Lung (tissue), 12 donors: ENCODE measurements around the gene NOTCH3. TPM values are rescaled to one million over a fixed set of nuclear protein-coding genes. Genes with fewer than 3 reads are reported as not detected.

ENCODE experiments used
- ATAC-seq: fragments of 200-7000 bp; cut with Tn5 transposase; one replicate; pipeline ENCODE4 v1.9.1; 2020; ENCODE audit warnings: moderate number of reproducible peaks; ENCODE audit not compliant: insufficient read depth, low FRiP score
- DNase-seq, 3 donors: peaks; one replicate each; pipeline ENCODE4 v3.0.0-alpha.2; 2013 to 2017
- H3K27ac ChIP-seq, 2 donors: one replicate each; pipeline ENCODE4 v1.5.1; 2013; ENCODE audit warnings: mild to moderate bottlenecking in 2 of 2, moderate library complexity in 2 of 2, control low read depth in 1 of 2, inconsistent platforms in 1 of 2, low read depth in 1 of 2, low read length in 1 of 2
- H3K27me3 ChIP-seq, 3 donors: one replicate each; pipeline ENCODE4 v1.5.1; 2013; ENCODE audit warnings: low read length in 2 of 3; ENCODE audit not compliant: control insufficient read depth in 3 of 3, insufficient read depth in 3 of 3
- H3K36me3 ChIP-seq, 4 donors: one replicate each; pipeline ENCODE4 v1.5.1; 2013; ENCODE audit warnings: low read length in 4 of 4, mild to moderate bottlenecking in 1 of 4, moderate library complexity in 1 of 4; ENCODE audit not compliant: control insufficient read depth in 4 of 4, insufficient read depth in 4 of 4
- H3K4me1 ChIP-seq, 5 donors: one replicate each; pipeline ENCODE4 v1.5.1; 2013; ENCODE audit warnings: low read length in 5 of 5, mild to moderate bottlenecking in 2 of 5, moderate library complexity in 1 of 5; ENCODE audit not compliant: control insufficient read depth in 5 of 5, insufficient read depth in 5 of 5
- H3K4me3 ChIP-seq: one replicate; pipeline ENCODE4 v1.5.1; 2013; ENCODE audit warnings: mild to moderate bottlenecking, control low read depth, moderate library complexity
- H3K9ac ChIP-seq, 2 donors: one replicate each; pipeline ENCODE4 v1.5.1; 2013; ENCODE audit warnings: low read length in 2 of 2, control low read depth in 1 of 2; ENCODE audit not compliant: insufficient read depth in 1 of 2
- H3K9me3 ChIP-seq, 4 donors: one replicate each; pipeline ENCODE4 v1.5.1; 2013; ENCODE audit warnings: low read length in 3 of 4, mild to moderate bottlenecking in 1 of 4, moderate library complexity in 1 of 4; ENCODE audit not compliant: control insufficient read depth in 4 of 4, insufficient read depth in 3 of 4
- CTCF ChIP-seq: IDR thresholded peaks from 2 replicates; pipeline ENCODE4 v1.5.1; 2012; ENCODE audit warnings: mild to moderate bottlenecking; ENCODE audit errors: control extremely low read depth, extremely low read depth
- WGBS, 2 donors: extraction: QIAGEN DNeasy Blood & Tissue Kit; methylation state at CpG; one replicate each; pipeline ENCODE4 v1.1.7; 2013; 5-methylcytosine and 5-hydroxymethylcytosine counted together
- polyA plus RNA-seq, 2 donors: library from polyadenylated mRNA; stranded (reverse); fragments of 200-250 nt; gene quantifications; one replicate each; pipeline ENCODE4 v1.2.1, GENCODE V29; 2013
- total RNA-seq, 2 donors: library from RNA; depleted of rRNA in 1 of 2; stranded (reverse); fragments of >200 nt in 1 of 2; gene quantifications; one replicate each; pipeline ENCODE4 v1.2.1, GENCODE V29; 2014 to 2021
- donor health status: control.
- donor health status: control.
- donor health status: Bipolar disorder and iron deficiency.
- donor health status: healthy.
- donor health status: DM: yes; HTN: yes; CAD: no.

NOTCH3 gene
- total and polyA plus RNA-seq, 4 donors: 13.1 to 81.7 (median 43.1) TPM

- Histone ChIP-seq H3K9me3 (peaks cover 0 to 2% (median 0%) of the 10 kb centered on the region in 4 donors), H3K4me3 (no peak overlapping the region), H3K36me3 (peaks cover 5 to 60% (median 34%) of the 10 kb centered on the region in 4 donors), H3K9ac (no peak overlapping the region), H3K27me3 (no peaks in the 10 kb centered on the region), H3K27ac (peak overlapping the region in 1 of 2 donors; percentile 37), H3K4me1 (no peaks in the 10 kb centered on the region)
- WGBS, 2 donors: 90 to 95% methylated on average over 29 of the region's 29 CpGs
- ATAC-seq (no peak), DNase-seq (no peak)
- TF ChIP-seq CTCF: no peak
Observed at GRCh38 chr19:15238639-15239155, 37.9 kb upstream of the NOTCH3 start.

- Histone ChIP-seq H3K27ac (peak overlapping the region in 1 of 2 donors; percentile 37), H3K4me1 (peaks cover 0 to 2% (median 0%) of the 10 kb centered on the region in 5 donors), H3K36me3 (peaks cover 5 to 53% (median 30%) of the 10 kb centered on the region in 4 donors), H3K4me3 (no peak overlapping the region), H3K9ac (no peak overlapping the region), H3K27me3 (no peaks in the 10 kb centered on the region), H3K9me3 (peaks cover 0 to 2% (median 0%) of the 10 kb centered on the region in 4 donors)
- TF ChIP-seq CTCF: no peak
- DNase-seq: no peak
- ATAC-seq: no peak
- 89 to 92% methylated on average over 42 of the region's 42 CpGs for WGBS, 2 donors
Observed at GRCh38 chr19:15237759-15238638, 37.2 kb upstream of the NOTCH3 start.

GRCh38 chr19:15236886-15237285, 36.1 kb upstream of the NOTCH3 start:
- 90 to 97% methylated on average over 9 of the region's 9 CpGs for WGBS, 2 donors
- TF ChIP-seq CTCF: no peak
- H3K4me1 ChIP-seq: peaks cover 0 to 6% (median 0%) of the 10 kb centered on the region in 5 donors
- H3K9me3 ChIP-seq: peaks cover 0 to 4% (median 0%) of the 10 kb centered on the region in 4 donors
- no peak for DNase-seq
- H3K27me3 ChIP-seq: peaks cover 0 to 4% (median 0%) of the 10 kb centered on the region in 3 donors
- H3K27ac ChIP-seq: no peak overlapping the region
- no peak for ATAC-seq
- peaks cover 5 to 46% (median 23%) of the 10 kb centered on the region in 4 donors for H3K36me3 ChIP-seq
- H3K9ac ChIP-seq: no peak overlapping the region
- H3K4me3 ChIP-seq: no peak overlapping the region
